GM21717 (cell line): ENCODE results near the gene TTBK2.

Experiments used
- ATAC-seq: cut with Tn5 transposase; IDR thresholded peaks from one replicate; pipeline ENCODE4 v1.9.1; 2021; ENCODE audit warnings: mild to moderate bottlenecking, moderate library complexity; ENCODE audit not compliant: unreplicated experiment

Gene TTBK2

DNA sequence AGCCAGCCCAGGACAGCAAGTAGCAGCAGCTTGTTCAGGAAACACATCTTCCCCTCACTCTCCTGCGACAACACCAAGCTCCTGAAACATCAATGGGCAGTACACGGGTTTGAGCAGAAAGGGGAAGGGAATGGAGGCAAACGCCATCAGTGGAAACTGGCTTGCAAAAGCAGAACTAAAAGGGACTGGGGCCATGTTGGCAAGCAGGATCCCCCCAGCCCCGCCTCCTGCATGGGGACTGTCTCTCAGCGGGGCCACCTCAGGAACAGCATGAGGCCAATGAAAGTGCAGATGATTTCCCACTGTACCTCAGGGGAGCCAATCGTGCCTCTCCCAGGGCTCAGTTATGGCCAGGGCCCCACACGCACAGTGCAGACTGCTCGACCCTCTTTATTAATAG lies 190.4 kb downstream of the TTBK2 start:
- ATAC-seq: no peak

DNA sequence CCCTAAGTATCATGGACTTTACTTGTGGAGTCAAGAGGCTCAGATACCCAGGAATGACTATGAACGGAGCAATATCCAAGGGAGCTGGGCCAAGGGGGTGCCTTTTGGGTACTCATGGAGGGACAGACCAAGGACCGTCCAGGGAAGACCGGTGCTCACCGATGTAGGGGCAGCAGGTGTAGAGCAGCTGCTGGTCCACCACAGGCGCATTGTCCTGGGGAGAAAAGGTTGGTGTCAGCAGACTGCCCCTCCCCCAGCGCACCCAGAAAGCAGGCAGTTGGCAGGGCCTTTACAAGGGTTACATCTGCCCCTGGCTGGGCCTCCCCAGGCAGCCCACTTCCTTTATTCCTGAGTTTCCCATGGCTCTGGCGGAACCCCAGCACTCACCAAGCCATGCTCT lies 191.2 kb downstream of the TTBK2 start:
- no peak for ATAC-seq

DNA sequence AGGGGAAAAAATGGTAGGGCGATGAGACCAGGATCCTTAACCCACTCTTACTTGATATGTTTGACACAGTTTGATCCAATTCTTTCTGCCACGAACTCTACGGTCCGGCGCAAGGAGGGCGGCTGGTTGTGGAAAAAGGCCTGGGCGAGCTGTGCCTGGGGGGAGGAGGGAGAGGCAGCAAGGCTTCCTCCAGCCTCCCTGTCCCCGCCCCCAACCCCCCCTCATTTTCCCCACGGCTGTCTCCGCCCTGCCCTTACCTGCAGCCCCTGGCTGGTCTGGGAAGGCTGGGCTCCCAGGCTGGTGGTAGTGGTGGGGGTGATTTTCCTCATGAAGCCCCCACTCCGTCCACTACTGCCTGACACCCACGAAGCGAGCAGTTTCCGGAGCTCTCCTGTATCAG lies 191.6 kb downstream of the TTBK2 start:
- ATAC-seq: no peak

DNA sequence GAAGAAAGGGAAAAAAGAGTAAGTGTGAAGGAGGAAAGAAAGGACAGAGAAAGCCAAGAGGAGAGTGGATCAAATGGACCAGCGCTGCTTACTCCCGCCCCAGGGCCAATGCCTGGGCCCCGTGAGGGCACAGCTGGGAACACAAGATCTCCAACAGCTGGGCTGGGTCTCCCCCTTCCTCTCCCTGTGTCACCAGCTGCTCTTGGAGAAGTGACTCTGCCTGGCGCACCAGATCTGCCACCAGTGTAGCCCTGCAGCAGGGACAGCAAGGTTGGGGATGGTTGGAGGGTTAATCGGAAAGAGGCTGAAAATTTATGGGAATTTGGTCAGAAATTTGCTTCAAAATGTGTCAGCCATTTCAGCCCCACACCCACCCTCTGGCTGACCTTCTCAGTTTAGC lies 192.0 kb downstream of the TTBK2 start:
- no peak for ATAC-seq

DNA sequence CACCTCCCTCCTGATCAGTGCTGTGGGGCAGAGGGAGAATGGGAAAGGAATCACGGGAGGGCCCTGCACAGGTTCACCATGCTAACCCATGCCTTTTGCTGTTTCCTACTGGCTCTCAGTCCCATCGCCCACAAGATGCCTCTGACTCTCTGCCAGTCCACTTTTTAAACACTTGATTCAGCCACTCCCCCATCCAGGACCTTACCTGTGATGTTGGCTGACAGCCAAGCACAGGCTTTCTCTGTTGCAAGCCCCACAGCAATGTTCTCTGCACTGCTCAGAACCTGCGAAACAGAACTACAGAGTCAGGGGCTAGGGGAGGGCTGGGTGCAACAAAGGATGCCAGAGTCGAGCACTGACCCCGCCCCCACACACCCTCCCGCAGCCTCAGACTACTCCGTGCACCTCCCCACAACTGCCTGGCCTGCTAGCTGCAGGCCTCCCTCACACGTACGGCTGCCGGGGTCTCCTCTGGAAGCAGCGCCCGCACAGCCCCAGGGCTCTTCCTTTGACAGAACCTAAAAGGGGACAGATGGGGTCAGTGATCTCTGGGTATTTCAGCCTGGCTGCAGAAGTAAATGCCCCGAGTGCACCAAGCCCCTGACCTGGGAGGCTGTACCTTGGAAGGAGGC lies 192.7 kb downstream of the TTBK2 start:
- ATAC-seq: no peak

DNA sequence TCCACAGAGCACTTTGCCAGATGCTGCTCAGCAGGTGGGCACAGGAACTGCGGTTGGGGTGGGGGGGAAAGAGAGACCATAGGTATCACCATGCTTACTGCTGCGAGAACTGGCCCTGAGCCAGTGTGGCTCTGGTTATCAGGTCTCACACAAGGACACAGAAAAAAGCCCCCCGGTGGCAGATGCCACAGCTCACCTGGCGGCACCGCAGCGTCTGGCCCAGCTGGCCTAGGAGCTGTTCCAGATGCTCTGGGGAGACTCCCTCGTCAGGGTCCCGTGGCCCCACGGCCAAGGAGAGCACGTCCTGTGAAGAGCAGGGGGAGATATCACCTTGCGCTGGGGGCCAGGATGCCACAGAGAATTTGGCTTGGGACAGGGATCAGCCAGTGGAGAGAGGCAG lies 194.5 kb downstream of the TTBK2 start:
- ATAC-seq: no peak

DNA sequence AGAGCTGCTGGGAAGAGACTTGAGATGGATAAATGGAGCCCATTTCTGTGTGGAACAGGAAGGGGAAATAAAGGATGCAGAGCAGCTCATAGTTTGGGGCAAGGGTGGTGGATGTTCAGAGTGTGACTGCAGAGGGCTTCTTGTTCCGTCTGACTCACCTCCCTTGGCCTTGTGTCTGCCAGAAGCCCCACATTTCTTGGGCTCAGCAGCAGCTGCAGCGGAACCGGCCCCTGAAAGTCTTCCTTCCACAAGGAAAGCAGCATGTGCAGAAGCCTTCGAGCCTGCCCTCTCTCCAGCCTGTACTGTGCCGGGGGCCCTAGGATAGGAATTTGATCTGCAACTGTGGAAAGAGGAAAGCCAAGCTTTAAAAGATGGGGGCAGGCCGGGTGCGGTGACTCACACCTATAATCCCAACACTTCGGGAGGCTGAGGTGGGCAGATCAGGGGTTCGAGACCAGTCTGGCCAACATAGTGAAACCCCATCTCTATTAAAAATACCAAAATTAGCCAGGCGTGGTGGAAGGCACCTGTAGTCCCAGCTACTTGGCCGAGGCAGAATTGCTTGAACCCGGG lies 195.2 kb downstream of the TTBK2 start:
- ATAC-seq: no peak

DNA sequence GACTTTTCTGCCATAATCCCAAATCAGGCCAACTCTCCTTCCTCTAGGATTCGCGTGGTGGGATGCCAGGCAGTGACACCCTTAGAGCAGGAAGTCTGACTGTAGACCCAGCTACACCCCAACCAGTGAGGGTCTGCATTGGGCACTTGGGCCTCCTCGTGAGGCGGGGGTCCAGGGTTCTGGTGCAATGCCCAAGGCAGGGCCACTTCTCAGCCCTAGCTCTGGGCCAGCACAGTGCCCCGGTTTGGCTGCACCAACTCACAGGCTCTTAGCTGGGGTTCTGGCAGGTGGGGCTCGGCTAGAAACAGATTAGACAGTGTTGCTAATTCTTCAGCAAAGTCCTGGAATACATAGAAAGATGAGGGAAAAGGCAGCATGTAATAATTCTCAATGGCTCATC lies 196.3 kb downstream of the TTBK2 start:
- ATAC-seq: no peak

DNA sequence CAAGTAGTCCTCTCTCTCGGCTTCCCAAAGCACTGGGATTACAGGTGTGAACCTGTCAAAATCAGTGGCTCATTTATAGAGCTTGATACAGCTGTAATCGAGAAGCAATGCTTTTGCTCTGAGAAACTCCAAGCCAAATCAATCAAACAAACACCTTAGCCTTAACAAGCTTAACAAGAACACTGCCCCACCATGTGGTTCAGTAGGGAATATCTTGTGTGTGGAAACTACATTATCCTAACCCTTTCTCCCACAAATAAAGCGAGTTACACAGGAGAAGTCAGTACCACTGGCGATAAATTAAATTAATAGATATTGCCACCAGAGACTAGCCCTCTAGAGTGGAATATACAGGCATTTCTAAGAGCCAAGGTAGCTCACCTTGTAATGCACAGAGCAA lies 197.5 kb downstream of the TTBK2 start:
- ATAC-seq: no peak

DNA sequence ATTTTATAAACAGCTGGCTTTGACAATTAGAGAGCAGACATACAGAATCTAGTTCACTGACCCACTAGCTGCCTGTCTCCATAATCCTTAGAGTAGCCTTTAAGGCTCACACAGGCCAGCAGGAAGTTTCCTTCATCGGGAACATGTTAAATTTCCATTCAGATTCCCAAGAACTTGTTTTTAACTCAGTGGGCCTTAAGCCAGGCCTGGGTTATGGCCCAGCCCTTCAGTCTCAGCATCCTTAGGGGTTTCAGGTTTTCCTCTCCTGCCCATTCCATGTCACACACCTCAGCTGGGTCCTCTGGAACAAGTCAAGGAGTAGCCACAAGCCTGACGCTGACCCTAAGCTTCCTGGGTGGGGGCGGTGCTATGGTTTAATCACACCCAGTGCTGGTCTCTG lies 198.7 kb downstream of the TTBK2 start:
- no peak for ATAC-seq

DNA sequence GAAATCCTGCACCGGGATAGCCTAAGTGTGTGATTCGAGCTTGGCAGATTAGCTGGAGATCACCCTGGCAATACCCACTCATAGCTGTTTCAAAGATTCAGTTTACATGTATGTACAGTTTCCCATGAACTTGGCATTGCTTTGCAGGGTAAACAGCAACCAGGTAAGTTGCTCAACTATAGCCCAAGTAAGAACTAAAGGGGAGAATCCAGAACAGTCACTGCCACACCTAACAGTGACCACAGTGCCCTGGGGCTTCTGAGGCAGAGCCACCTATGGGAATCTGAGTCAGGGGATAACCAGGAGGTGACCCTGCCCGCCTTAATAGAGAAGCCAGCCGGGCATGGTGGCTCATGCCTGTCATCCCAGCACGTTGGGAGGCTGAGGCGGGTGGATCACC lies 199.6 kb downstream of the TTBK2 start:
- ATAC-seq: no peak

DNA sequence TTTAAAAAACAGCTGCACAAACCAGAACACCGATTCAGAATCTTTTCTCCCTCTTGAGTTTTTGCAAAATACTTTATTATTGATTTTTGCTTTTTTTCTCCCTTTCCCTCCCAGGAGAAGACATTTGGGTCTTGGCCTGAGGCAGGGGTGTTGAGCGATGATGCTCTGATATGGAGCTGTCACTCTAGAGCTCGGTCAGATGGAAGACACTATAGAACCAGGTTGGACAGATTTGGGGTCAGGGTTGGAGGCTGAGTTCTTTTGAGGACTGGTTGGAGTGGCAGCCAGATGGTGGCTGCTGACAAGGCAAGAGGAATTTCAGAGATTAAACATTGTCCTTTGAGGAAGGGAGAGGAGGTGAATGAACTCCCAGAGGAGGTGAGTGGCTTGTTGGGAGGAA lies 200.5 kb downstream of the TTBK2 start:
- no peak for ATAC-seq

DNA sequence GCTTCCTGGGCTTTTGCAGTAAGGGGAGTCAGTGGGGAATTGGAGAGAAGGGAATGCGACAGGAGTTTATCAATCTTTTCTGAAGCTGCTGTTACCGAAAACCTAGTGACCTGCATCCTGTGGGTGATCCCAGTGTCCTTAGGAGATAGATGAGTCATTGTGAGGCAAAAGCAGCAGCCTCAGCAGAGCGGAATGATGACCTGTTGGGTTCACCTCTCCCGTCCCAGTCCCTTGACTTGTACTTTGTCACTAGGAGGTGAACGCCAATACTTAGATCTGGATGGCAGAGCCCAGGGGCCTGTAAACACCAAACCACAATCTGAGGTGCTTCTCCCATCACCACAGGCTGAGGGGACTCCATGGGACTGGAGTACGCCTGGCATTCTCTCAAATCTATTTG lies 201.5 kb downstream of the TTBK2 start:
- no peak for ATAC-seq

DNA sequence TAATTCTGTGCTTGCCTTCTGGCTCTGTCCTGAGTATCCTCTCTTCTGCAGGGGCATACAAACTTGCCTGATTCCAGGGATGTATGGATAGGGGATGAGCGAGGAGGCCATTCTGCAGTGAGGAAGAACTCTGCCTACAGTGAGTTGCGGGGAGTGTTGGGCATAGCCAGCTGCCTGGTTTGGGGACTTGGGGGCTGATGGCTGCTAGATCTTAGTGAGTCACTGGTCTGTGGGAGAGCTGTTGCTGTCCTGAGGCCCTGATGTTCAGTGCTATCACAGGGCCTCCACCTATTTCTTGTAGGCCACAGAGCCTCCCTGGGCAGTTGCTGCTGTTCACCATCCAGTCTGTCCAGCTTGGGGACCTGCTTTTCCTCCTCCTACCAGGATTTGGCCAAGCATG lies 204.0 kb downstream of the TTBK2 start:
- ATAC-seq: no peak

DNA sequence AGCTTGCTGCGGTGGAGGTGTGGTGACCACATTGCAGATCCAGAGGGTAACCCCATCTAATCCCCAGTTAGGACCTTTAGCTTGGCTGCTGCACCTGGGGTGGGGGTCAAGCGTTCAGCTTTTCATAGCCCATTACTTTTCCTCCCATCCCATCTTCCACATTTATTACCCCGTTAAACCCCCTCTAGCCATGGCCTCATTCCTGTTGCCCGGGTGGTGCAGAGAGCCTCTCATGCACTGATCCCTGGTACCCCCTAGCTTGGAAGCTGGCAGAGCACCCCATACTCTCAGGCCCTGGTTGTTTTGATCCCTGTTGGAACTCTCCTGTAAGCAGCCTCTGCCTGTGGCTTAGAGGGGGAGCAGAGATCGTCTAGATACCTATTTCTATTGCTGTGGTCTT lies 204.5 kb downstream of the TTBK2 start:
- ATAC-seq: no peak

DNA sequence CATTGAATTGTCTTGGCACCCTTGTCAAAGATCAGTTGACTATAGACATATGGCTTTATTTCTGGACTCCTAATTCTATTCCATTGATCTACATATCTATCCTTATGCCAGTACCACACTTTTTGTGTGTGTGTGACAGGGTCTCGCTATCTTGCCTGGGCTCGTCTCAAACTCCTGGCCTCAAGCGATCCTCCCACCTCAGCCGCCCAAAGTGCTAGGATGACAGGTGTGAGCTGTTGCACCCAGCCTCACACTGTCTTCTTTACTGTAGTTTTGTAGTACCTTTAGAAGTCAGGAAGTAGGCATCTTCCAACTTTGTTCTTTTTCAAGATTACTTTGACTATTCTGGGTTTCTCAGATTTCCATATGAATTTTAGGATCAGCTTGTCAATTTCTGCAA lies 208.0 kb downstream of the TTBK2 start:
- no peak for ATAC-seq

DNA sequence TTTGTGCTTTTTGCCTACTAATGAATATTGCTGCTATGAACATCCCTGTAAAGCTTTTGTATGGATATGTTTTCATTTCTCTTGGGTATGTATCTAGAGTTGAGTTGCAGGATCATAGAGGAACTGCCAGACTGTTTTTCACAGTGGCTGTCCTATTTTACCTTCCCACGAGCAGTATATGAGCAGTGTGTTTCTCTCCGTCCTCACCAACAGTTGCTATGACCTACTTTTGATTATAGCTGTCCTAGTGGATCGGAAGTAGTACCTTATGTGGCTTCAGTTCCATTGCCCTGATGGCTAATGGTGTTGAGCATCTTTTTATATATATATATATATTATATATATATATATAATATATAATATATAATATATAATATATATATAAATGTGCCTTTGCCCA lies 208.8 kb downstream of the TTBK2 start:
- no peak for ATAC-seq

DNA sequence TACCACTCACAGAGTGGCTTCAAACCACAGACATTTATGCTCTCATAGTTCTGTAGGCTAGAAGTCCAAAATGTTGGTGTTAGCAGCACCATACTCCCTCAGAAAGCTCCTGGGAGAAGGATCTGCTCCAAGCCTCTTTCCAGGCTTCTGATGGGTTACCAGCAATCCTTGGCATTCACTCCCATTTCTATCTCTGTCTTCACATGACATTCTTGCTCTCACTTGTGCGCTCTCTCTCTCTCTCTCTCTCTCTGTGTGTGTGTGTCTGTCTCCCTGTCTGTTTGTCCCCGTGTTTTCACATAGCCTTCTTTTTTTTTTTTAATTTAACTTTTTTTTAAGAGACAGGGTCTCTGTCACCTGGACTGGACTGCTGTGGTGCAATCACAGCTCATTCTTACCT lies 209.9 kb downstream of the TTBK2 start:
- ATAC-seq: no peak

DNA sequence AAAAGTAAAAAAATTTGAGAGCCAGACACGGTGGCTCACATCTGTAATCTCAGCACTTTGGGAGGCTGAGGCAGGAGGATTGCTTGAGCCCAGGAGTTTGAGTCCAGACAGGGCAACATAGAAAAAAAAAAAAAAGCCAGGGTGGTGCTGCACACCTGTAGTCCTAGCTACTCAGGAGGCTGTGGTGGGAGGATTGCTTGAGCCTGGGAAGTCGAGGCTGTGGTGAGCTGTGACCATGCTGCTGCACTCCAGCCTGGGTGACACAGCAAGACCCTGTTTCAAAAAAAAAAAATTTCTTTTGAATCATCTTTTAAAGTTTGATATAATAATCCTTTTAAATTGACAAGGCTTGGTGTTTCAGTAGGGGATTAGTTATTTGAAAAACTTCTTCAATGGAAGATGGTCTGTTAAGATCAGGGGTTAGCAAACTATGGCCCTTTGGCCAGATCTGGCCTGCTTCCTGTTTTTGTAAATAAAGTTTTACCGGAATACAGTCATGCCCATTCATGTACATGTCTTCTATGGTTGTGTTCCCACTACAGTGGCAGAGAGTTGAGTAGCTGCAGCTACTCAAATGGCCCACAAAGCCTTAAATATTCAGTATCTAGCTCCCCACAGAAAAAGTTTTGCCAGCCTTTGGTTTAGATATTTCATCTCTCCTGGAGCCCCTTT lies 212.6 kb downstream of the TTBK2 start:
- ATAC-seq: no peak

DNA sequence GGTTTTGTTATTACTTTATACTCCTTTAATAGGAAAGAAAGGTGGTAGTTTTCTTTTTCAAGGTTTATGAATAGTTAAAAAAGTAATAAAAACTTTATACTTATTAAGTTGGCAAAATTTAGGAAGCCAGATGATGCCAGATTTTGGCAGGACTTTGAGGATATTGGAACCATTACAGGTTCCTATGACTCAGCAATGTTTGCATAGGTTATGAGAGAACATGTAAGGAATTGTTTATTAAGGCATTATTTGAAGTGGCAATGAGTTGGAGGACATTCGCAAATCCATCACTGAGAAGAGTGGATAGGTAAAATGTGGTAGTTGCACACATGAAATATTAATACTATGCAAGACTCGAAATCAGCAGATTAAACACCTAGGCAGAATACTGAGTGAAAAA lies 213.5 kb downstream of the TTBK2 start:
- ATAC-seq: no peak

DNA sequence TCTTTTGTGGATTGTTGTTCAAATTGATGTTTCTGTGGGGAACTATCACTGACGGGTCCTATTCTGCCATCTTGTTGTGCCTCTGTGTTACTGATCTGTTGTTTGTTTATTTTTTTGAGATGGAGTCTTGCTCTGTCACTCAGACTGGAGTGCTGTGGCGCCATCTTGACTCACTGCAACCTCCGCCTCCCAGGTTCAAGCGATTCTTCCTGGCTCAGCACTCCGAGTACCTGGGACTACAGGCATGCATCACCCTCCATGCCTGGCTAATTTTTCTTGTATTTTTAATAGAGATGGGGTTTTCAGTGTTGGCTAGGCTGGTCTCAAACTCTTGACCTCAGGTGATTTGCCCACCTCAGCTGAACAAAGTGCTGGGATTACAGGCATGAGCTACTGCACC lies 215.2 kb downstream of the TTBK2 start:
- no peak for ATAC-seq

DNA sequence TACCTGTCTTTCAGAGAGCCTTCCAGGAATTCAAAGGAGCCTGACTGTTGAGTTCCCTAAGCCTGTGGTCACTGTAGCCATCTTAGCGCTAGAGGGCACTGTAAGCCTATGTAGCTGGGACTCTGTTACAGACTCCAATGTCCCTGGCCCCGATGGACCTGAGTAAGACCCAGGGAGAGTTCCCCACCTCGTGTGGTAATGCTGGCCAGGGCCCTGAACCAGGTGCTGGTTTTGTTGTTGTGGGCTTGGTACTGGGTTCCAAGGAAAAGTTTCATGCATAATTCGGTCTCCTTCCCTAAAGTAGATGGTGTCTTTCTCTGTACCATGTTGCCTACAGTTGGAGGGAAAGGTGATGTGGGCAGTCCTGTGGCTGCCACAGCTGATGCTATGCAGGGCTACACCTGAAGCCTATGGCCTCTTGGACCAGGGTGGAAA lies 216.1 kb downstream of the TTBK2 start:
- ATAC-seq: no peak

DNA sequence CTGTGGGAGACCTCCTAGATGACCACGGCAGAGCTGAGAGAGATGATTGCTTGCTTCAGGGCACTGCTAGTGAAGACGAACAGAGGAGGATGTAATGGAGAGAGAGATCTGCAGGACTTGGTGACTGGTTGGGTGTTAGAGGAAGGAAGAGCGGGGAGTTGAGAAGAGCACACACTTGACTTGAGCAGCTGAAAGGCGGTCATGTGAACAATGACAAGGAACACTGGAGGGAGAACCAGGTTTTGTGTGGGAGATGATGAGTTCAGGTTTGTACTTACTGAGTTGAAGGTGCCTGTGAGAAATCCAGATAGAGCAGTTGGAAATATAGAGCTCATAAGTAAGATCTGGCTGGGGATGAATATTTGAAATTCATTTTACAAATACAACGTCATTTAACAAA lies 224.0 kb downstream of the TTBK2 start:
- no peak for ATAC-seq
